HG03442 (cell line): ENCODE data around the gene PAPSS1.
"Not testable (repeated sequence)": the region's sequence is repeated elsewhere in the genome, so short reads cannot be mapped to it uniquely, and the experiment has no call there.

Source experiments
- ATAC-seq: cut with Tn5 transposase; IDR thresholded peaks from one replicate; pipeline ENCODE4 v1.9.1; 2021; ENCODE audit warnings: mild to moderate bottlenecking, moderate library complexity; ENCODE audit not compliant: unreplicated experiment

The PAPSS1 gene

GRCh38 chr4:107726131-107726925, 6.3 kb upstream of the PAPSS1 start:
- not testable (repeated sequence) for ATAC-seq

- no peak for ATAC-seq
Measured at GRCh38 chr4:107725281-107725859, 5.3 kb upstream of the PAPSS1 start.

GRCh38 chr4:107723331-107723730, 3.3 kb upstream of the PAPSS1 start:
- ATAC-seq, result not testable (repeated sequence)

GRCh38 chr4:107721436-107722100, 1.5 kb upstream of the PAPSS1 start:
- no peak for ATAC-seq

GRCh38 chr4:107719207-107719921, 670 bp downstream of the PAPSS1 start:
- peak; percentile 4 for ATAC-seq

GRCh38 chr4:107718351-107718965, 1.6 kb downstream of the PAPSS1 start:
- peak; percentile 22 for ATAC-seq

GRCh38 chr4:107714256-107714655, 5.8 kb downstream of the PAPSS1 start:
- ATAC-seq, result no peak

GRCh38 chr4:107712236-107712635, 7.8 kb downstream of the PAPSS1 start:
- no peak for ATAC-seq

GRCh38 chr4:107711831-107712230, 8.2 kb downstream of the PAPSS1 start:
- no peak for ATAC-seq

GRCh38 chr4:107710493-107711459, 9.3 kb downstream of the PAPSS1 start:
- no peak for ATAC-seq

- no peak for ATAC-seq
Measured at GRCh38 chr4:107709916-107710315, 10.1 kb downstream of the PAPSS1 start.

GRCh38 chr4:107708225-107708624, 11.8 kb downstream of the PAPSS1 start:
- no peak for ATAC-seq

GRCh38 chr4:107705742-107706556, 14.1 kb downstream of the PAPSS1 start:
- ATAC-seq, result no peak

GRCh38 chr4:107701565-107701964, 18.5 kb downstream of the PAPSS1 start:
- ATAC-seq, result no peak

- ATAC-seq, result no peak
Measured at GRCh38 chr4:107699466-107700206, 20.4 kb downstream of the PAPSS1 start.

- ATAC-seq, result not testable (repeated sequence)
Measured at GRCh38 chr4:107696187-107696586, 23.8 kb downstream of the PAPSS1 start.

- ATAC-seq, result no peak
Measured at GRCh38 chr4:107693132-107693531, 26.9 kb downstream of the PAPSS1 start.

- no peak for ATAC-seq
Measured at GRCh38 chr4:107692202-107692601, 27.8 kb downstream of the PAPSS1 start.
